ENCODE data around the gene C1orf141. TPM values are rescaled to one million over a fixed set of nuclear protein-coding genes. Genes with fewer than 3 reads are reported as not detected.

Gene C1orf141
- total and polyA plus RNA-seq, 9 of the 15 experiments (the other 6 are each of a cell fraction or from before 2014, with no cell fraction given): not detected

DNA sequence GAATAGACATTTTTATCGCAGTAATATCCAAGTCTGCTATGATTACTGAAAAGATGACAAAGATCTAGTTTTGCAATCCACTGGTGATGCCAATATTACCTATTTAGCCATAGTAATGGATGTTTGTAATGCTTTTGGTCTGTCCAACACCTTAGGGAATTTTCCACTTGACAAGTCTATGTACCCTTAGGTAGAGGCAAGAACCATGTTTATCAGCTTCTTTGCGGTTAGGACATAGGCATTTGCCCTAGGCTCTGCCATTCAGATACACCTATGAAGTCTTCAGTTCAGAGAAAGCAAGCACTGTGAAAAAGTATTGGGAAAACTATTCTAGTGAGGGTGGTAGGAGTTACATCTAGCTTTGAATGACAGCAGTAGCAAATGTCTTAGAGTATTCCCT, 40.6 kb downstream of the C1orf141 start (continued):
- TF ChIP-seq, protein P1, sequence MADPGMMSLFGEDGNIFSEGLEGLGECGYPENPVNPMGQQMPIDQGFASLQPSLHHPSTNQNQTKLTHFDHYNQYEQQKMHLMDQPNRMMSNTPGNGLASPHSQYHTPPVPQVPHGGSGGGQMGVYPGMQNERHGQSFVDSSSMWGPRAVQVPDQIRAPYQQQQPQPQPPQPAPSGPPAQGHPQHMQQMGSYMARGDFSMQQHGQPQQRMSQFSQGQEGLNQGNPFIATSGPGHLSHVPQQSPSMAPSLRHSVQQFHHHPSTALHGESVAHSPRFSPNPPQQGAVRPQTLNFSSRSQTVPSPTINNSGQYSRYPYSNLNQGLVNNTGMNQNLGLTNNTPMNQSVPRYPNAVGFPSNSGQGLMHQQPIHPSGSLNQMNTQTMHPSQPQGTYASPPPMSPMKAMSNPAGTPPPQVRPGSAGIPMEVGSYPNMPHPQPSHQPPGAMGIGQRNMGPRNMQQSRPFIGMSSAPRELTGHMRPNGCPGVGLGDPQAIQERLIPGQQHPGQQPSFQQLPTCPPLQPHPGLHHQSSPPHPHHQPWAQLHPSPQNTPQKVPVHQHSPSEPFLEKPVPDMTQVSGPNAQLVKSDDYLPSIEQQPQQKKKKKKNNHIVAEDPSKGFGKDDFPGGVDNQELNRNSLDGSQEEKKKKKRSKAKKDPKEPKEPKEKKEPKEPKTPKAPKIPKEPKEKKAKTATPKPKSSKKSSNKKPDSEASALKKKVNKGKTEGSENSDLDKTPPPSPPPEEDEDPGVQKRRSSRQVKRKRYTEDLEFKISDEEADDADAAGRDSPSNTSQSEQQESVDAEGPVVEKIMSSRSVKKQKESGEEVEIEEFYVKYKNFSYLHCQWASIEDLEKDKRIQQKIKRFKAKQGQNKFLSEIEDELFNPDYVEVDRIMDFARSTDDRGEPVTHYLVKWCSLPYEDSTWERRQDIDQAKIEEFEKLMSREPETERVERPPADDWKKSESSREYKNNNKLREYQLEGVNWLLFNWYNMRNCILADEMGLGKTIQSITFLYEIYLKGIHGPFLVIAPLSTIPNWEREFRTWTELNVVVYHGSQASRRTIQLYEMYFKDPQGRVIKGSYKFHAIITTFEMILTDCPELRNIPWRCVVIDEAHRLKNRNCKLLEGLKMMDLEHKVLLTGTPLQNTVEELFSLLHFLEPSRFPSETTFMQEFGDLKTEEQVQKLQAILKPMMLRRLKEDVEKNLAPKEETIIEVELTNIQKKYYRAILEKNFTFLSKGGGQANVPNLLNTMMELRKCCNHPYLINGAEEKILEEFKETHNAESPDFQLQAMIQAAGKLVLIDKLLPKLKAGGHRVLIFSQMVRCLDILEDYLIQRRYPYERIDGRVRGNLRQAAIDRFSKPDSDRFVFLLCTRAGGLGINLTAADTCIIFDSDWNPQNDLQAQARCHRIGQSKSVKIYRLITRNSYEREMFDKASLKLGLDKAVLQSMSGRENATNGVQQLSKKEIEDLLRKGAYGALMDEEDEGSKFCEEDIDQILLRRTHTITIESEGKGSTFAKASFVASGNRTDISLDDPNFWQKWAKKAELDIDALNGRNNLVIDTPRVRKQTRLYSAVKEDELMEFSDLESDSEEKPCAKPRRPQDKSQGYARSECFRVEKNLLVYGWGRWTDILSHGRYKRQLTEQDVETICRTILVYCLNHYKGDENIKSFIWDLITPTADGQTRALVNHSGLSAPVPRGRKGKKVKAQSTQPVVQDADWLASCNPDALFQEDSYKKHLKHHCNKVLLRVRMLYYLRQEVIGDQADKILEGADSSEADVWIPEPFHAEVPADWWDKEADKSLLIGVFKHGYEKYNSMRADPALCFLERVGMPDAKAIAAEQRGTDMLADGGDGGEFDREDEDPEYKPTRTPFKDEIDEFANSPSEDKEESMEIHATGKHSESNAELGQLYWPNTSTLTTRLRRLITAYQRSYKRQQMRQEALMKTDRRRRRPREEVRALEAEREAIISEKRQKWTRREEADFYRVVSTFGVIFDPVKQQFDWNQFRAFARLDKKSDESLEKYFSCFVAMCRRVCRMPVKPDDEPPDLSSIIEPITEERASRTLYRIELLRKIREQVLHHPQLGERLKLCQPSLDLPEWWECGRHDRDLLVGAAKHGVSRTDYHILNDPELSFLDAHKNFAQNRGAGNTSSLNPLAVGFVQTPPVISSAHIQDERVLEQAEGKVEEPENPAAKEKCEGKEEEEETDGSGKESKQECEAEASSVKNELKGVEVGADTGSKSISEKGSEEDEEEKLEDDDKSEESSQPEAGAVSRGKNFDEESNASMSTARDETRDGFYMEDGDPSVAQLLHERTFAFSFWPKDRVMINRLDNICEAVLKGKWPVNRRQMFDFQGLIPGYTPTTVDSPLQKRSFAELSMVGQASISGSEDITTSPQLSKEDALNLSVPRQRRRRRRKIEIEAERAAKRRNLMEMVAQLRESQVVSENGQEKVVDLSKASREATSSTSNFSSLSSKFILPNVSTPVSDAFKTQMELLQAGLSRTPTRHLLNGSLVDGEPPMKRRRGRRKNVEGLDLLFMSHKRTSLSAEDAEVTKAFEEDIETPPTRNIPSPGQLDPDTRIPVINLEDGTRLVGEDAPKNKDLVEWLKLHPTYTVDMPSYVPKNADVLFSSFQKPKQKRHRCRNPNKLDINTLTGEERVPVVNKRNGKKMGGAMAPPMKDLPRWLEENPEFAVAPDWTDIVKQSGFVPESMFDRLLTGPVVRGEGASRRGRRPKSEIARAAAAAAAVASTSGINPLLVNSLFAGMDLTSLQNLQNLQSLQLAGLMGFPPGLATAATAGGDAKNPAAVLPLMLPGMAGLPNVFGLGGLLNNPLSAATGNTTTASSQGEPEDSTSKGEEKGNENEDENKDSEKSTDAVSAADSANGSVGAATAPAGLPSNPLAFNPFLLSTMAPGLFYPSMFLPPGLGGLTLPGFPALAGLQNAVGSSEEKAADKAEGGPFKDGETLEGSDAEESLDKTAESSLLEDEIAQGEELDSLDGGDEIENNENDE (IDR thresholded peaks at IDR 0.05; ENCODE audit: low read depth, low read length): no peak
- TF ChIP-seq SETDB1 (IDR thresholded peaks at IDR 0.05; ENCODE audit: low read length): no peak
